GM13976 (cell line): ENCODE measurements around the gene PIK3C2G.

Experiments used
- DNase-seq: peaks from one replicate; pipeline ENCODE4 v3.0.0; 2012; ENCODE audit warnings: low spot score
- in situ Hi-C: fragments of 300-500 bp; cut with MboI; formaldehyde crosslinking; loops from one replicate; pipeline ENCODE4 v1.12.0; 2022; ENCODE audit warnings: low sequenced_read_pairs, mixed read lengths, inconsistent platforms; ENCODE audit not compliant: unreplicated experiment
- TF ChIP-seq, protein P1 (sequence below): IDR thresholded peaks from 2 replicates; pipeline ENCODE4 v1.5.1; 2012; ENCODE audit warnings: borderline replicate concordance, mild to moderate bottlenecking; ENCODE audit not compliant: insufficient read depth; ENCODE audit errors: extremely low read depth, missing control alignments, control extremely low read depth

The PIK3C2G gene

GRCh38 chr12:18391151-18391550 is 129.8 kb downstream of the PIK3C2G start:
- TF ChIP-seq, protein P1, sequence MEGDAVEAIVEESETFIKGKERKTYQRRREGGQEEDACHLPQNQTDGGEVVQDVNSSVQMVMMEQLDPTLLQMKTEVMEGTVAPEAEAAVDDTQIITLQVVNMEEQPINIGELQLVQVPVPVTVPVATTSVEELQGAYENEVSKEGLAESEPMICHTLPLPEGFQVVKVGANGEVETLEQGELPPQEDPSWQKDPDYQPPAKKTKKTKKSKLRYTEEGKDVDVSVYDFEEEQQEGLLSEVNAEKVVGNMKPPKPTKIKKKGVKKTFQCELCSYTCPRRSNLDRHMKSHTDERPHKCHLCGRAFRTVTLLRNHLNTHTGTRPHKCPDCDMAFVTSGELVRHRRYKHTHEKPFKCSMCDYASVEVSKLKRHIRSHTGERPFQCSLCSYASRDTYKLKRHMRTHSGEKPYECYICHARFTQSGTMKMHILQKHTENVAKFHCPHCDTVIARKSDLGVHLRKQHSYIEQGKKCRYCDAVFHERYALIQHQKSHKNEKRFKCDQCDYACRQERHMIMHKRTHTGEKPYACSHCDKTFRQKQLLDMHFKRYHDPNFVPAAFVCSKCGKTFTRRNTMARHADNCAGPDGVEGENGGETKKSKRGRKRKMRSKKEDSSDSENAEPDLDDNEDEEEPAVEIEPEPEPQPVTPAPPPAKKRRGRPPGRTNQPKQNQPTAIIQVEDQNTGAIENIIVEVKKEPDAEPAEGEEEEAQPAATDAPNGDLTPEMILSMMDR = no peak
- in situ Hi-C loops = no loop called here
- DNase-seq = no peak

DNA sequence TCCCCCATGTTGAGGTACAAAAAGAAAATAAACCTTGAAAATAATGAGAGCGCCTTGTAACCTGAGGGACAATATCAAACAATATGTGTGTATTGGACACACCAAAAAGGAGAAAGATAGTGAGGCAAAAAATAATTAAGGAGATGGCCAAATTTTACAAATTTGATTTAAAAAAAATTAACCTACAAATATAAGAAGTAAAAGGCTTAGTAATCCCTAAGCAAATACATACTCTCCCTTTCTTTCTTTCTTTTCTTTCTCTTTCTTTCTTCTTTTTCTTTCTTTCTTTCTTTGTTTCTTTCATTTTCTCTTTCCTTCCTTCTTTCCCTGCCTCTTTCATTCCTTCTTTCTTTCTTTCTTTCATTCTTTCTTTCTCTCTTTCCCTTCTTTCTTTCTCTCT is 133.4 kb downstream of the PIK3C2G start:
- TF ChIP-seq, protein P1 = no peak
- DNase-seq = no peak
- in situ Hi-C loops = no loop called here

DNA sequence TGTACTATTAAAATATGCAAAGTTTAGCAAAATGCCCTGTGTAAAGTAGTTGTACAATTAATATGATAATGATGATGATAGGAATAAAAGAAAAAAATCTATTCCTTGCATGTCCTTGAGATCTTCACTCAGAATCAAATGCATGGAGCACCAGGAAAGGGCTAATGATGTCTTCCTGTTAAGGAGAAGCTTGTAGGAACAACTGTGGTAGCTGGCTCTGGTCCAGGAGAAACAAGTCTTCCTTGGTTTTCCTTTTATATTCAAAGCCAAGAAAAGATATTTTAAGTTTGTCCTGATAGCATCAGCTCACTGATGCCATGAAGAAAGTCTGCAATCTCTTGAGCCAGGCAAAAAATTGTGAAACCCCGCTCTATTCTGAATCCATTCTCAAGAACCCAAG is 138.9 kb downstream of the PIK3C2G start:
- DNase-seq = no peak
- in situ Hi-C loops = no loop called here
- TF ChIP-seq, protein P1 = no peak

DNA sequence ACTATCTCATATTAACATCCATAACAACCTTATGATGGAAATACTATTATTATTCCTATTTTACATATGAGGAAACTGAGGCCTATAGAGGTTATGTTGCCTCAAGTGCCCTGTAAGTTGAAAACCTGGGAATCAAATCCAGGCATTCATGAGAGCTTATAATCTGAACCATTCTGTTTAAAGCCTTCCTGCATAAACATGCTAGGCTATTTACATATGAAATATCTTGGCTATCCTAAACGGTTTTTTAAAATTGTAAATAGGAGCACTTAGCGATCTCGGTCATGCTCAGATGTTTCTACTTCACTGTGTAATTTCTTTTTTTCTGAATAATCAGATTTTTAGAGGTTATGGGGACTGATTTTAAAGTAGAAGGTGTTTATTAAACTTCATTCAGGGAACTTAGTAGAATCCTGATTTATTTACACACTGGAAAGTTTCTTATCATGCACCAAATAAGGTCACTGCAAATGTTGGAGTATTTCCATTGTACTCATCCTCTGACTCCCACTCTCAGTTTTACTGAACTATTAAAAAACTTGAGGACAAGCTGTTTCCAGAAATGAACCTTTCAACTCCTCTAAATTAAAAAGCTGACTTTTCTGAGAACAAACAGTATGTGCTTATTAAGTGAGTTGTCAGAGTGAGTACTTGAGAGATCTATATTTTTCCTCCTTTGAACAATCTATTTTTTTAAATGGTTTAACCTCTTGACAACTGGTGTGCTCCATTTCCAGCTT is 141.7 kb downstream of the PIK3C2G start:
- no peak for DNase-seq
- in situ Hi-C loops = no loop called here
- TF ChIP-seq, protein P1 = no peak

- in situ Hi-C loops = no loop called here
- DNase-seq = no peak
- TF ChIP-seq, protein P1 = no peak
Measured at GRCh38 chr12:18411453-18411852, 150.1 kb downstream of the PIK3C2G start.

DNA sequence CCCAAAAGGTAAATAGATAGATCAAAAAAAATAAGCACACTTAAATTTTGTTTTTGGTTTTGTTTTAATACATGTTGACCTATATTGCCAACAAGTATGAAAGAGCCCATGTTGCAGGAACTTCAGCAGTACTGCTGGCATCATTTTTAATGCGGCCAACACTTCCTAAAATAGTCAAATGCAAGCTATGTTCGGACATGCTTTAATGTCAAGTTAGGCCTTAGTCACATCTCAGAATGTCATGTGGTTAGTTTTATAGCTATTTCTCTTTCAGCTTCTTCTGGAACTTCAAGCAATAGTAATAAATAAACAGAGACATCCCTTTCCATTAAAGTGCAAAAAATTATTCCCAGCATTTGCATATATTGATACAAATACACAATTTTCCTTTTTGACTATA is 153.4 kb downstream of the PIK3C2G start:
- in situ Hi-C loops = no loop called here
- no peak for DNase-seq
- TF ChIP-seq, protein P1 = no peak
